IMR-90 (cell line): ENCODE data around the gene NSF. TPM values are rescaled to one million over a fixed set of nuclear protein-coding genes. Genes with fewer than 3 reads are reported as not detected.

Experiments used
- ATAC-seq: fragments of 200-7000 bp; cut with Tn5 transposase; 2 replicates; pipeline ENCODE4 v1.9.1; 2020; ENCODE audit warnings: low read depth, mild to moderate bottlenecking, moderate library complexity
- BruUV-seq: library from RNA; stranded (reverse); fragments of 400-500 nt; replicated peaks from 2 replicates; lab custom pipeline; 2021; lab: Mats Ljungman, UMichigan
- CTCF ChIA-PET: fragments of 300-600 bp; formaldehyde crosslinking; extraction: SDS; loops from one replicate; lab custom pipeline; 2021; ENCODE audit warnings: antibody characterized with exemption; lab: Yijun Ruan, JAX
- POLR2A ChIA-PET: fragments of 300-600 bp; sonication (Branson Sonifier 250); formaldehyde crosslinking; loops from one replicate; lab custom pipeline; 2022; ENCODE audit warnings: antibody characterized with exemption; ENCODE audit not compliant: unreplicated experiment; lab: Charles Lee
- DNase-seq: peaks from one replicate; pipeline ENCODE4 v3.0.0; 2013
- H2AFZ ChIP-seq: replicated peaks from 2 replicates; pipeline ENCODE3; 2013; ENCODE audit warnings: low read length, mild to moderate bottlenecking; ENCODE audit not compliant: poor library complexity
- H2AK5ac ChIP-seq: 2 replicates; pipeline ENCODE4 v1.6.1; 2013; ENCODE audit warnings: low read depth, low read length, inconsistent platforms
- H2AK9ac ChIP-seq: replicated peaks from 2 replicates; pipeline ENCODE3; 2013; ENCODE audit warnings: mild to moderate bottlenecking, low read depth, low read length, moderate library complexity; ENCODE audit not compliant: poor library complexity
- H2BK120ac ChIP-seq: 2 replicates; pipeline ENCODE4 v1.6.1; 2013; ENCODE audit warnings: low read depth, low read length, inconsistent platforms
- H2BK15ac ChIP-seq: 3 replicates; pipeline ENCODE4 v1.6.1; 2013; ENCODE audit warnings: low read depth, low read length, inconsistent platforms
- H2BK20ac ChIP-seq: 2 replicates; pipeline ENCODE4 v1.6.1; 2013; ENCODE audit warnings: low read depth, mild to moderate bottlenecking, inconsistent platforms, low read length, moderate library complexity
- H2BK5ac ChIP-seq: 2 replicates; pipeline ENCODE4 v1.6.1; 2013; ENCODE audit warnings: mild to moderate bottlenecking, low read depth, low read length, inconsistent platforms; ENCODE audit not compliant: poor library complexity, severe bottlenecking
- H3K14ac ChIP-seq: replicated peaks from 2 replicates; pipeline ENCODE4 v1.6.1; 2013; ENCODE audit warnings: low read depth, low read length, inconsistent platforms
- H3K18ac ChIP-seq: 2 replicates; pipeline ENCODE4 v1.6.1; 2013; ENCODE audit warnings: low read depth, low read length, control low read depth
- H3K23ac ChIP-seq: 2 replicates; pipeline ENCODE4 v1.6.1; 2013; ENCODE audit warnings: low read depth, low read length, inconsistent platforms
- H3K27ac ChIP-seq: 2 replicates; pipeline ENCODE4 v1.5.1; 2013; ENCODE audit warnings: mild to moderate bottlenecking, control low read depth, low read length; ENCODE audit not compliant: insufficient read depth
- H3K27me3 ChIP-seq: 2 replicates; pipeline ENCODE4 v1.6.1; 2013; ENCODE audit warnings: low read length; ENCODE audit not compliant: control insufficient read depth, insufficient read depth
- H3K36me3 ChIP-seq: 2 replicates; pipeline ENCODE4 v1.6.1; 2013; ENCODE audit warnings: low read length, mixed read lengths; ENCODE audit not compliant: control insufficient read depth, insufficient read depth
- H3K4ac ChIP-seq: 2 replicates; pipeline ENCODE4 v1.6.1; 2013; ENCODE audit warnings: low read depth, low read length, inconsistent platforms
- H3K4me1 ChIP-seq: 2 replicates; pipeline ENCODE4 v1.6.1; 2013; ENCODE audit warnings: low read length, mixed read lengths; ENCODE audit not compliant: control insufficient read depth, insufficient read depth
- H3K4me2 ChIP-seq: 2 replicates; pipeline ENCODE4 v1.6.1; 2013; ENCODE audit warnings: low read depth, mild to moderate bottlenecking, control low read depth, low read length, moderate library complexity
- H3K4me3 ChIP-seq: 2 replicates; pipeline ENCODE4 v1.5.1; 2013; ENCODE audit warnings: low read depth, mild to moderate bottlenecking, control low read depth, low read length, moderate library complexity; ENCODE audit not compliant: insufficient read depth
- H3K56ac ChIP-seq: 2 replicates; pipeline ENCODE4 v1.6.1; 2013; ENCODE audit warnings: low read length, inconsistent platforms; ENCODE audit not compliant: insufficient read depth; ENCODE audit errors: extremely low read depth
- H3K79me1 ChIP-seq, 2 experiments: 2 replicates each; pipeline ENCODE4 v1.6.1; 2013; ENCODE audit warnings: low read length in 2 of 2, inconsistent platforms in 1 of 2, low read depth in 1 of 2
- H3K9ac ChIP-seq: 2 replicates; pipeline ENCODE4 v1.6.1; 2013; ENCODE audit warnings: low read depth, low read length, control low read depth
- H3K9me1 ChIP-seq: 2 replicates; pipeline ENCODE4 v1.6.1; 2013; ENCODE audit warnings: low read length, inconsistent platforms; ENCODE audit not compliant: insufficient read depth
- H3K9me3 ChIP-seq: 2 replicates; pipeline ENCODE4 v1.6.1; 2013; ENCODE audit warnings: low read length; ENCODE audit not compliant: control insufficient read depth, insufficient read depth
- H4K20me1 ChIP-seq: 2 replicates; pipeline ENCODE4 v1.6.1; 2013; ENCODE audit warnings: low read length, inconsistent platforms; ENCODE audit not compliant: insufficient read depth
- H4K5ac ChIP-seq: 2 replicates; pipeline ENCODE4 v1.6.1; 2013; ENCODE audit warnings: mild to moderate bottlenecking, low read depth, low read length, control low read depth
- H4K8ac ChIP-seq, 2 experiments: 2 replicates each; pipeline ENCODE4 v1.6.1; 2013; ENCODE audit warnings: low read depth in 2 of 2, low read length in 2 of 2, control low read depth in 1 of 2, inconsistent platforms in 1 of 2
- H4K91ac ChIP-seq: 2 replicates; pipeline ENCODE4 v1.6.1; 2013; ENCODE audit warnings: low read depth, low read length, inconsistent platforms; ENCODE audit not compliant: insufficient read depth
- BHLHE40 ChIP-seq: fragments of 150-350 bp; IDR thresholded peaks from 2 replicates; pipeline ENCODE4 v1.6.1; 2016; ENCODE audit warnings: mild to moderate bottlenecking, low read depth, low read length
- CEBPB ChIP-seq: IDR thresholded peaks from 2 replicates; pipeline ENCODE4 v1.6.1; 2012; ENCODE audit warnings: low read depth, low read length, improper control_type of control experiment
- CHD1 ChIP-seq: IDR thresholded peaks from 2 replicates; pipeline ENCODE4 v1.6.1; 2012; ENCODE audit warnings: low read depth, low read length, improper control_type of control experiment
- FOS ChIP-seq: fragments of 150-350 bp; IDR thresholded peaks from 2 replicates; pipeline ENCODE4 v1.6.1; 2016; ENCODE audit warnings: low read depth, low read length
- MAFK ChIP-seq: IDR thresholded peaks from 2 replicates; pipeline ENCODE4 v1.6.1; 2012; ENCODE audit warnings: low read depth, low read length, improper control_type of control experiment
- MAZ ChIP-seq: IDR thresholded peaks from 2 replicates; pipeline ENCODE4 v1.6.1; 2012; ENCODE audit warnings: low read depth, mild to moderate bottlenecking, low read length, improper control_type of control experiment, moderate library complexity, borderline replicate concordance
- MXI1 ChIP-seq: IDR thresholded peaks from 2 replicates; pipeline ENCODE4 v1.6.1; 2012; ENCODE audit warnings: low read depth, mild to moderate bottlenecking, low read length, moderate library complexity, borderline replicate concordance
- NFE2L2 ChIP-seq: fragments of 150-350 bp; IDR thresholded peaks from 2 replicates; pipeline ENCODE4 v1.6.1; 2016; ENCODE audit warnings: low read depth, mild to moderate bottlenecking, low read length
- POLR2A ChIP-seq: IDR thresholded peaks from 2 replicates; pipeline ENCODE4 v1.6.1; 2012; ENCODE audit warnings: mild to moderate bottlenecking, low read depth, low read length
- RAD21 ChIP-seq: IDR thresholded peaks from 2 replicates; pipeline ENCODE4 v1.6.1; 2012; ENCODE audit warnings: low read length, improper control_type of control experiment
- RCOR1 ChIP-seq: IDR thresholded peaks from 2 replicates; pipeline ENCODE4 v1.6.1; 2012; ENCODE audit warnings: mild to moderate bottlenecking, low read length, improper control_type of control experiment; ENCODE audit not compliant: insufficient replicate concordance
- RFX5 ChIP-seq: IDR thresholded peaks from 2 replicates; pipeline ENCODE4 v1.8.0; 2012; ENCODE audit warnings: low read depth, mild to moderate bottlenecking, low read length, moderate library complexity
- SMC3 ChIP-seq: fragments of 150-350 bp; IDR thresholded peaks from 2 replicates; pipeline ENCODE4 v1.6.1; 2016; ENCODE audit warnings: low read depth, mild to moderate bottlenecking, antibody characterized with exemption, low read length, moderate library complexity
- WGBS, 2 experiments: methylation state at CpG; one replicate each; pipeline versions ENCODE4 v1.1.5 to v1.1.7; 2013; ENCODE audit warnings: missing lambda C conversion rate in 2 of 2; ENCODE audit not compliant: insufficient read length in 1 of 2; ENCODE audit errors: extremely low coverage in 2 of 2; 5-methylcytosine and 5-hydroxymethylcytosine counted together
- dilution Hi-C: fragments of 300-500 bp; cut with HindIII; formaldehyde crosslinking; loops from one replicate; pipeline ENCODE4 v1.14.3; 2018; ENCODE audit warnings: low sequenced_read_pairs; ENCODE audit not compliant: unreplicated experiment
- in situ Hi-C: fragments of 300-500 bp; cut with MboI; formaldehyde crosslinking; loops from 3 replicates; pipeline ENCODE4 v1.14.3; 2019; ENCODE audit warnings: low sequenced_read_pairs, inconsistent platforms, mixed read lengths
- intact Hi-C: fragments of 100-400 bp; cut with micrococcal nuclease; formaldehyde crosslinking; loops from 2 replicates; pipeline ENCODE4 v1.10.0; 2022
- polyA plus RNA-seq, 3 experiments: library from polyadenylated mRNA; depleted of rRNA; stranded (reverse); fragments of >200 nt; gene quantifications; 2 replicates each; pipeline ENCODE4 v1.2.3, GENCODE V29; 2012; ENCODE audit warnings: low replicate concordance in 1 of 3
- total RNA-seq: library from RNA; depleted of rRNA; stranded (reverse); fragments of >200 nt; gene quantifications from 2 replicates; pipeline ENCODE4 v1.2.3, GENCODE V29; 2012
- TF ChIP-seq, protein P1 (sequence below): fragments of 150-350 bp; IDR thresholded peaks from 2 replicates; pipeline ENCODE4 v1.6.1; 2016; ENCODE audit warnings: low read depth, mild to moderate bottlenecking, low read length, moderate library complexity, borderline replicate concordance
- TF ChIP-seq, protein P2 (sequence below): conservative IDR thresholded peaks from 2 replicates; pipeline ENCODE4 v1.5.1; 2012; ENCODE audit warnings: mild to moderate bottlenecking, low read depth, low read length, improper control_type of control experiment
- TF ChIP-seq, protein P3 (sequence below): fragments of 150-350 bp; IDR thresholded peaks from 2 replicates; pipeline ENCODE4 v1.6.1; 2017; ENCODE audit warnings: mild to moderate bottlenecking, antibody characterized with exemption, low read length, low read depth

The NSF gene
- total and polyA plus RNA-seq, 2 of the 4 experiments (the other 2 are of a cell fraction), result 38.9 to 110 TPM

DNA sequence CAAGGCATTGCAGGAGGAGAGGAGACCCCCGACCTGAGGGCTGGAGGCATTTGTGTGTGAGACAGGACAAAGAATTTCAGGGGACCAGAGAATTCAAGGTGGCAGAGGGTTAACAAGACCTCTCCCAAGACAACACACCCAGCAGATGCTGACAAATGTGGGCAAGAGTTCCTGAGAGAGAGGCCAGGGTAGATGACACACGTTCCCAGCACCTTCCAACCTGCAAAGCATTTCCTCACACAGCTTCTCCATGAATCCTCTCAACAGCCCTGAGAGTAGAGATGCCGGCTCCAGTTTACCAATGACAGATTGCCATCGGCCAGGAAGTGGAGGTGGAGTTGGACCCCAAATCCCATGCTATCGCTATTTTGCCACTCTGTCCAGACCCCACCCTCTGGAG is 203.1 kb downstream of the NSF start:
- TF ChIP-seq NFE2L2 (no peak), MXI1 (no peak), MAZ (no peak), RFX5 (no peak), SMC3 (no peak), MAFK (no peak), CHD1 (no peak), RCOR1 (no peak), BHLHE40 (no peak), POLR2A (no peak), RAD21 (no peak), FOS (no peak), CEBPB (no peak)
- TF ChIP-seq, protein P1, sequence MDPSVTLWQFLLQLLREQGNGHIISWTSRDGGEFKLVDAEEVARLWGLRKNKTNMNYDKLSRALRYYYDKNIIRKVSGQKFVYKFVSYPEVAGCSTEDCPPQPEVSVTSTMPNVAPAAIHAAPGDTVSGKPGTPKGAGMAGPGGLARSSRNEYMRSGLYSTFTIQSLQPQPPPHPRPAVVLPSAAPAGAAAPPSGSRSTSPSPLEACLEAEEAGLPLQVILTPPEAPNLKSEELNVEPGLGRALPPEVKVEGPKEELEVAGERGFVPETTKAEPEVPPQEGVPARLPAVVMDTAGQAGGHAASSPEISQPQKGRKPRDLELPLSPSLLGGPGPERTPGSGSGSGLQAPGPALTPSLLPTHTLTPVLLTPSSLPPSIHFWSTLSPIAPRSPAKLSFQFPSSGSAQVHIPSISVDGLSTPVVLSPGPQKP, result no peak
- TF ChIP-seq, protein P2, sequence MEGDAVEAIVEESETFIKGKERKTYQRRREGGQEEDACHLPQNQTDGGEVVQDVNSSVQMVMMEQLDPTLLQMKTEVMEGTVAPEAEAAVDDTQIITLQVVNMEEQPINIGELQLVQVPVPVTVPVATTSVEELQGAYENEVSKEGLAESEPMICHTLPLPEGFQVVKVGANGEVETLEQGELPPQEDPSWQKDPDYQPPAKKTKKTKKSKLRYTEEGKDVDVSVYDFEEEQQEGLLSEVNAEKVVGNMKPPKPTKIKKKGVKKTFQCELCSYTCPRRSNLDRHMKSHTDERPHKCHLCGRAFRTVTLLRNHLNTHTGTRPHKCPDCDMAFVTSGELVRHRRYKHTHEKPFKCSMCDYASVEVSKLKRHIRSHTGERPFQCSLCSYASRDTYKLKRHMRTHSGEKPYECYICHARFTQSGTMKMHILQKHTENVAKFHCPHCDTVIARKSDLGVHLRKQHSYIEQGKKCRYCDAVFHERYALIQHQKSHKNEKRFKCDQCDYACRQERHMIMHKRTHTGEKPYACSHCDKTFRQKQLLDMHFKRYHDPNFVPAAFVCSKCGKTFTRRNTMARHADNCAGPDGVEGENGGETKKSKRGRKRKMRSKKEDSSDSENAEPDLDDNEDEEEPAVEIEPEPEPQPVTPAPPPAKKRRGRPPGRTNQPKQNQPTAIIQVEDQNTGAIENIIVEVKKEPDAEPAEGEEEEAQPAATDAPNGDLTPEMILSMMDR, result no peak
- TF ChIP-seq, protein P3, sequence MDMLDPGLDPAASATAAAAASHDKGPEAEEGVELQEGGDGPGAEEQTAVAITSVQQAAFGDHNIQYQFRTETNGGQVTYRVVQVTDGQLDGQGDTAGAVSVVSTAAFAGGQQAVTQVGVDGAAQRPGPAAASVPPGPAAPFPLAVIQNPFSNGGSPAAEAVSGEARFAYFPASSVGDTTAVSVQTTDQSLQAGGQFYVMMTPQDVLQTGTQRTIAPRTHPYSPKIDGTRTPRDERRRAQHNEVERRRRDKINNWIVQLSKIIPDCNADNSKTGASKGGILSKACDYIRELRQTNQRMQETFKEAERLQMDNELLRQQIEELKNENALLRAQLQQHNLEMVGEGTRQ, result no peak
- no peak overlapping the region for H2BK20ac ChIP-seq
- no peak for ATAC-seq
- dilution Hi-C loops, result no loop called here
- H3K27ac ChIP-seq, result no peak overlapping the region
- WGBS, 2 experiments, result 40% methylated on average over 1 of the region's 5 CpGs; no CpG with 5 or more reads in 1 of the 2 experiments
- H2BK15ac ChIP-seq, result no peak overlapping the region
- no peaks in the 10 kb centered on the region for H3K4me1 ChIP-seq
- H3K27me3 ChIP-seq, result peaks cover 76% of the 10 kb centered on the region
- no peak overlapping the region for H3K56ac ChIP-seq
- no peak overlapping the region for H3K14ac ChIP-seq
- H3K18ac ChIP-seq, result no peak overlapping the region
- in situ Hi-C loops, result no loop called here
- H4K91ac ChIP-seq, result no peak overlapping the region
- no peak overlapping the region for H2BK120ac ChIP-seq
- H2AK5ac ChIP-seq, result no peak overlapping the region
- intact Hi-C loops, result loop anchor here (10.0 kb wide), 1 partner anchor 61 kb away; the partner anchor contains the start of gene WNT9B
- POLR2A ChIA-PET, result no interaction called here
- H3K4ac ChIP-seq, result no peak overlapping the region
- H3K4me2 ChIP-seq, result no peak overlapping the region
- no peak overlapping the region for H2AK9ac ChIP-seq
- H3K9ac ChIP-seq, result no peak overlapping the region
- BruUV-seq, result no TSS peak
- no peaks in the 10 kb centered on the region for H3K79me1 ChIP-seq
- no peak overlapping the region for H4K8ac ChIP-seq
- no peak overlapping the region for H2BK5ac ChIP-seq
- no peak overlapping the region for H2AFZ ChIP-seq
- H3K9me3 ChIP-seq, result peaks cover 12% of the 10 kb centered on the region
- H3K9me1 ChIP-seq, result no peaks in the 10 kb centered on the region
- no peaks in the 10 kb centered on the region for H3K36me3 ChIP-seq
- H4K20me1 ChIP-seq, result no peaks in the 10 kb centered on the region
- no peak overlapping the region for H3K4me3 ChIP-seq
- DNase-seq, result no peak
- H4K5ac ChIP-seq, result no peak overlapping the region
- no peak overlapping the region for H3K23ac ChIP-seq
- CTCF ChIA-PET, result no interaction called here
